ENCODE data around the gene GLRA1.

- TF ChIP-seq EP300 (IDR thresholded peaks at IDR 0.05) (no peak), CTCF (IDR thresholded peaks at IDR 0.05) (no peak), POLR2AphosphoS5 (IDR thresholded peaks at IDR 0.05) (no peak), POLR2A (IDR thresholded peaks at IDR 0.05) (no peak)
These were observed 15.0 kb downstream of the GLRA1 start for GRCh38 chr5:151909628-151910027.
